PC-9 (cell line): ENCODE data around the gene AP1B1.

Experiments used
- CTCF ChIP-seq: fragments of 200-600 bp; sonication (generic); conservative IDR thresholded peaks from 2 replicates; pipeline ENCODE4 v1.6.1; 2017; ENCODE audit warnings: mixed run types, antibody characterized with exemption, mild to moderate bottlenecking, moderate library complexity
- EZH2 ChIP-seq: fragments of 200-600 bp; sonication (generic); IDR thresholded peaks from 2 replicates; pipeline ENCODE4 v1.8.0; 2017; ENCODE audit warnings: antibody characterized with exemption, low read depth

GRCh38 chr22:29351891-29352290 lies 36.5 kb downstream of the AP1B1 start:
- TF ChIP-seq CTCF (no peak), EZH2 (no peak)
